Measurements from ENCODE around the gene HMMR.

Gene HMMR

DNA sequence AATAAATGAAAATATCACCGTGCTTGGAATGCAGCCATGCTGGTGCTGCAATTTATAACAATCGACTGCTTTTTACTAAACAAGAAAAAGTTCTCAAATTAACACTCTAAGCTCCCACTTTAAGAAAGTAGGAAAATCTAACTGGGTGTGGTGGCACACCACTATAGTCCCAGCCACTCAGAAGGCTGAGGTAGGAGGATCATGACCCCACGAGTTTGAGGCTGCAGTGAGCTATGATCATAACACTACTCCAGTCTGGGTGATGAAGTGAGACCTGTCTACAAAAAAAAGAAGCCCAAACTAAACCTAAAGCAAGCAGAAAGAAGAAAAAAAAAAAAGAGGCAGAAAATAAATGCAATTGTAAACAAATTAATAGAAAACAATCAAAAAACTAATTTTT, 12.6 kb upstream of the HMMR start:
- H3K4me3 ChIP-seq (replicated peaks; ENCODE audit: insufficient read depth, low read length): no peak overlapping the region
- no peak for DNase-seq (ENCODE audit: low read depth in 1 of 2, low spot score in 1 of 2)
- no peak overlapping the region for H3K27ac ChIP-seq (replicated peaks)
- H3K27me3 ChIP-seq (ENCODE audit: insufficient read depth, poor library complexity, severe bottlenecking): no peaks in the 10 kb centered on the region
- TF ChIP-seq POLR2AphosphoS5 (IDR thresholded peaks at IDR 0.05; ENCODE audit: low read depth) (no peak), SPI1 (IDR thresholded peaks at IDR 0.05; ENCODE audit: borderline replicate concordance, low read depth) (no peak), GABPA (IDR thresholded peaks at IDR 0.05; ENCODE audit: low read depth) (no peak)
- TF ChIP-seq, protein P1, sequence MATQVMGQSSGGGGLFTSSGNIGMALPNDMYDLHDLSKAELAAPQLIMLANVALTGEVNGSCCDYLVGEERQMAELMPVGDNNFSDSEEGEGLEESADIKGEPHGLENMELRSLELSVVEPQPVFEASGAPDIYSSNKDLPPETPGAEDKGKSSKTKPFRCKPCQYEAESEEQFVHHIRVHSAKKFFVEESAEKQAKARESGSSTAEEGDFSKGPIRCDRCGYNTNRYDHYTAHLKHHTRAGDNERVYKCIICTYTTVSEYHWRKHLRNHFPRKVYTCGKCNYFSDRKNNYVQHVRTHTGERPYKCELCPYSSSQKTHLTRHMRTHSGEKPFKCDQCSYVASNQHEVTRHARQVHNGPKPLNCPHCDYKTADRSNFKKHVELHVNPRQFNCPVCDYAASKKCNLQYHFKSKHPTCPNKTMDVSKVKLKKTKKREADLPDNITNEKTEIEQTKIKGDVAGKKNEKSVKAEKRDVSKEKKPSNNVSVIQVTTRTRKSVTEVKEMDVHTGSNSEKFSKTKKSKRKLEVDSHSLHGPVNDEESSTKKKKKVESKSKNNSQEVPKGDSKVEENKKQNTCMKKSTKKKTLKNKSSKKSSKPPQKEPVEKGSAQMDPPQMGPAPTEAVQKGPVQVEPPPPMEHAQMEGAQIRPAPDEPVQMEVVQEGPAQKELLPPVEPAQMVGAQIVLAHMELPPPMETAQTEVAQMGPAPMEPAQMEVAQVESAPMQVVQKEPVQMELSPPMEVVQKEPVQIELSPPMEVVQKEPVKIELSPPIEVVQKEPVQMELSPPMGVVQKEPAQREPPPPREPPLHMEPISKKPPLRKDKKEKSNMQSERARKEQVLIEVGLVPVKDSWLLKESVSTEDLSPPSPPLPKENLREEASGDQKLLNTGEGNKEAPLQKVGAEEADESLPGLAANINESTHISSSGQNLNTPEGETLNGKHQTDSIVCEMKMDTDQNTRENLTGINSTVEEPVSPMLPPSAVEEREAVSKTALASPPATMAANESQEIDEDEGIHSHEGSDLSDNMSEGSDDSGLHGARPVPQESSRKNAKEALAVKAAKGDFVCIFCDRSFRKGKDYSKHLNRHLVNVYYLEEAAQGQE (IDR thresholded peaks at IDR 0.05; ENCODE audit: insufficient replicate concordance, low read depth): no peak
- TF ChIP-seq, protein P2, sequence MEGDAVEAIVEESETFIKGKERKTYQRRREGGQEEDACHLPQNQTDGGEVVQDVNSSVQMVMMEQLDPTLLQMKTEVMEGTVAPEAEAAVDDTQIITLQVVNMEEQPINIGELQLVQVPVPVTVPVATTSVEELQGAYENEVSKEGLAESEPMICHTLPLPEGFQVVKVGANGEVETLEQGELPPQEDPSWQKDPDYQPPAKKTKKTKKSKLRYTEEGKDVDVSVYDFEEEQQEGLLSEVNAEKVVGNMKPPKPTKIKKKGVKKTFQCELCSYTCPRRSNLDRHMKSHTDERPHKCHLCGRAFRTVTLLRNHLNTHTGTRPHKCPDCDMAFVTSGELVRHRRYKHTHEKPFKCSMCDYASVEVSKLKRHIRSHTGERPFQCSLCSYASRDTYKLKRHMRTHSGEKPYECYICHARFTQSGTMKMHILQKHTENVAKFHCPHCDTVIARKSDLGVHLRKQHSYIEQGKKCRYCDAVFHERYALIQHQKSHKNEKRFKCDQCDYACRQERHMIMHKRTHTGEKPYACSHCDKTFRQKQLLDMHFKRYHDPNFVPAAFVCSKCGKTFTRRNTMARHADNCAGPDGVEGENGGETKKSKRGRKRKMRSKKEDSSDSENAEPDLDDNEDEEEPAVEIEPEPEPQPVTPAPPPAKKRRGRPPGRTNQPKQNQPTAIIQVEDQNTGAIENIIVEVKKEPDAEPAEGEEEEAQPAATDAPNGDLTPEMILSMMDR (IDR thresholded peaks at IDR 0.05; ENCODE audit: insufficient read depth, low read length): no peak

- TF ChIP-seq SPI1 (IDR thresholded peaks at IDR 0.05; ENCODE audit: borderline replicate concordance, low read depth): no peak
- TF ChIP-seq POLR2AphosphoS5 (IDR thresholded peaks at IDR 0.05; ENCODE audit: low read depth): no peak
- no peak for TF ChIP-seq GABPA (IDR thresholded peaks at IDR 0.05; ENCODE audit: low read depth)
- TF ChIP-seq, protein P2 (IDR thresholded peaks at IDR 0.05; ENCODE audit: insufficient read depth, low read length): no peak
- TF ChIP-seq, protein P1 (IDR thresholded peaks at IDR 0.05; ENCODE audit: insufficient replicate concordance, low read depth): no peak
- no peak for DNase-seq (ENCODE audit: low read depth in 1 of 2, low spot score in 1 of 2)
- no peak overlapping the region for H3K4me3 ChIP-seq (replicated peaks; ENCODE audit: insufficient read depth, low read length)
- H3K27ac ChIP-seq (replicated peaks): no peak overlapping the region
- no peaks in the 10 kb centered on the region for H3K27me3 ChIP-seq (ENCODE audit: insufficient read depth, poor library complexity, severe bottlenecking)
These were observed 11.9 kb upstream of the HMMR start for GRCh38 chr5:163448491-163448890.

- DNase-seq (ENCODE audit: low read depth in 1 of 2, low spot score in 1 of 2): no peak
- no peaks in the 10 kb centered on the region for H3K27me3 ChIP-seq (ENCODE audit: insufficient read depth, poor library complexity, severe bottlenecking)
- no peak for TF ChIP-seq POLR2AphosphoS5 (IDR thresholded peaks at IDR 0.05; ENCODE audit: low read depth)
- TF ChIP-seq GABPA (IDR thresholded peaks at IDR 0.05; ENCODE audit: low read depth): no peak
- TF ChIP-seq, protein P2 (IDR thresholded peaks at IDR 0.05; ENCODE audit: insufficient read depth, low read length): no peak
- TF ChIP-seq SPI1 (IDR thresholded peaks at IDR 0.05; ENCODE audit: borderline replicate concordance, low read depth): no peak
- TF ChIP-seq, protein P1 (IDR thresholded peaks at IDR 0.05; ENCODE audit: insufficient replicate concordance, low read depth): no peak
- no peak overlapping the region for H3K27ac ChIP-seq (replicated peaks)
- no peak overlapping the region for H3K4me3 ChIP-seq (replicated peaks; ENCODE audit: insufficient read depth, low read length)
These were observed 8.9 kb upstream of the HMMR start for GRCh38 chr5:163451489-163451888.
